Sigmoid colon (tissue), 7 donors: ENCODE data around the gene NOTCH1. TPM values are rescaled to one million over a fixed set of nuclear protein-coding genes. Genes with fewer than 3 reads are reported as not detected.

ENCODE experiments used
- DNase-seq: peaks from one replicate; pipeline ENCODE4 v3.0.0-alpha.2; 2019
- H3K27ac ChIP-seq, 4 donors: fragments of 200-600 bp; sonication (generic); one replicate each; pipeline ENCODE4 v1.5.1; 2016 to 2019; ENCODE audit warnings: mild to moderate bottlenecking in 1 of 4
- H3K27me3 ChIP-seq, 3 donors: fragments of 200-600 bp; sonication (generic); one replicate each; pipeline ENCODE4 v1.5.1; 2019; ENCODE audit warnings: mild to moderate bottlenecking in 1 of 3
- H3K36me3 ChIP-seq, 4 donors: fragments of 200-600 bp; sonication (generic); one replicate each; pipeline ENCODE4 v1.5.1; 2016 to 2019
- H3K4me1 ChIP-seq, 4 donors: fragments of 200-600 bp; sonication (generic); one replicate each; pipeline ENCODE4 v1.5.1; 2017 to 2019
- H3K4me3 ChIP-seq, 4 donors: fragments of 200-600 bp; sonication (generic); one replicate each; pipeline ENCODE4 v1.5.1; 2017 to 2019; ENCODE audit warnings: mild to moderate bottlenecking in 2 of 4, moderate library complexity in 1 of 4
- H3K9me3 ChIP-seq, 4 donors: fragments of 200-600 bp in 3 of 4; sonication (generic) in 3 of 4; one replicate each; pipeline versions ENCODE4 v1.5.1 to v1.6.1; 2013 to 2019
- EP300 ChIP-seq, 4 donors: sonication (generic); formaldehyde crosslinking; IDR thresholded peaks; one replicate each; pipeline ENCODE4 v1.6.1; 2017; ENCODE audit warnings: antibody characterized with exemption in 4 of 4
- POLR2A ChIP-seq, 2 donors: fragments of 450-650 bp; IDR thresholded peaks; one replicate each; pipeline ENCODE4 v1.6.1; 2016; ENCODE audit warnings: antibody characterized with exemption in 2 of 2, mild to moderate bottlenecking in 2 of 2, moderate library complexity in 2 of 2
- POLR2AphosphoS5 ChIP-seq, 4 donors: sonication (generic); formaldehyde crosslinking; IDR thresholded peaks; one replicate each; pipeline ENCODE4 v1.6.1; 2017; ENCODE audit warnings: antibody characterized with exemption in 4 of 4
- WGBS, 2 donors: extraction: QIAGEN DNeasy Blood & Tissue Kit; methylation state at CpG; one replicate each; pipeline ENCODE4 v1.1.7; 2013; 5-methylcytosine and 5-hydroxymethylcytosine counted together
- intact Hi-C: fragments of 100-400 bp; cut with DNase I; formaldehyde crosslinking; loops from one replicate; pipeline ENCODE4 v1.15.1; 2023
- polyA plus RNA-seq, 3 donors: library from polyadenylated mRNA; stranded (reverse); fragments of 200-250 nt; gene quantifications; one replicate each; pipeline ENCODE4 v1.2.3, GENCODE V29; 2013
- total RNA-seq, 4 donors: library from RNA; depleted of rRNA; stranded (reverse); fragments of >200 nt; gene quantifications; one replicate each; pipeline ENCODE4 v1.1.0, GENCODE V29; 2016
- TF ChIP-seq, protein P1 (sequence below), 4 experiments: fragments of 450-650 bp in 3 of 4; fragments of 200-600 bp in 1 of 4; IDR thresholded peaks; one replicate each; pipeline ENCODE4 v1.5.1; 2016 to 2019; ENCODE audit warnings: antibody characterized with exemption in 4 of 4, mild to moderate bottlenecking in 3 of 4, moderate library complexity in 2 of 4
- donor health status: healthy with polysubstance abuse.
- donor health status: Bipolar disorder and iron deficiency.
- donor health status: healthy.

NOTCH1 gene
- total and polyA plus RNA-seq, 7 donors, result 1.8 to 36.0 (median 30.7) TPM

DNA sequence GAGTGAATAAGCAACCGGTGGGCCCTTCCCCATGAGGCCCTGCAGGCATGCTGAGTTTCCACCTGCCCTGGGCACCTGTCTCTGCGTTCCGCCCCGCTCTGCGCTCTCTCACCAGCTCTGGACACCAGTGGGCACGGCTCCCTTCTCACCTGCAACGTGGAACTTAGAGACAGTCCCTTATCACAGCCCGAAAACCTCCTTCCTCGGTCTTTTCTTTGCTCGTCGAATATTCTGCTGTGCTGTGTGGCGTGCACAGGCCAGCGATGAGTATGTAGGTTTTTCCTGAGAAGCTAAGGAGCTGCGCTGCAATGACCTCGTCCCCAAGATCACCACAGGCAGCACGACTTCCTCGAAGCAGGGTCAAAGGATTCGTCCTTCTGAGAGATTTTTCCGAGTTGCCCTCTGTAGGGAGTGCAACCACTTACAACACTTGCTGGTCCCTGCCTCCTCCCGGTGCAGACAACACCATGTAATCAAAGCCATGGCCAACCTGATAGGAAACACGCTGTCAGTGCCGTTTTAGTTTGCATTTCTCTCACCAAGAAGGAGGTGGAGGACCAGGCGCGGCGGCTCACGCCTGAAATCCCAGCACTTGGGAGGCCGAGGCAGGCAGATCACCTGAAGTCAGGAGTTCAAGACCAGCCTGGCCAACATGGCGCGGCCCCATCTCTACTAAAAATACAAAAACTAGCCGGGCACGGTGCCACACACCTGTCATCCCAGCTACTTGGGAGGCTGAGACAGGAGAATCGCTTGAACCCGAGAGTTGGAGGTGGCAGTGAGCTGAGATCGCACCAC is 27.2 kb upstream of the NOTCH1 start:
- intact Hi-C loops, result no loop called here
- Histone ChIP-seq H3K27ac (no peak overlapping the region), H3K4me3 (no peak overlapping the region), H3K4me1 (peaks cover 0 to 57% (median 43%) of the 10 kb centered on the region in 4 donors), H3K36me3 (no peaks in the 10 kb centered on the region), H3K27me3 (no peaks in the 10 kb centered on the region), H3K9me3 (no peaks in the 10 kb centered on the region)
- 89 to 92% methylated on average over 34 of the region's 34 CpGs for WGBS, 2 donors
- no peak for DNase-seq
- TF ChIP-seq EP300 (IDR thresholded peaks at IDR 0.05) (no peak), POLR2AphosphoS5 (IDR thresholded peaks at IDR 0.05) (no peak), POLR2A (IDR thresholded peaks at IDR 0.05) (no peak)
- TF ChIP-seq, protein P1, sequence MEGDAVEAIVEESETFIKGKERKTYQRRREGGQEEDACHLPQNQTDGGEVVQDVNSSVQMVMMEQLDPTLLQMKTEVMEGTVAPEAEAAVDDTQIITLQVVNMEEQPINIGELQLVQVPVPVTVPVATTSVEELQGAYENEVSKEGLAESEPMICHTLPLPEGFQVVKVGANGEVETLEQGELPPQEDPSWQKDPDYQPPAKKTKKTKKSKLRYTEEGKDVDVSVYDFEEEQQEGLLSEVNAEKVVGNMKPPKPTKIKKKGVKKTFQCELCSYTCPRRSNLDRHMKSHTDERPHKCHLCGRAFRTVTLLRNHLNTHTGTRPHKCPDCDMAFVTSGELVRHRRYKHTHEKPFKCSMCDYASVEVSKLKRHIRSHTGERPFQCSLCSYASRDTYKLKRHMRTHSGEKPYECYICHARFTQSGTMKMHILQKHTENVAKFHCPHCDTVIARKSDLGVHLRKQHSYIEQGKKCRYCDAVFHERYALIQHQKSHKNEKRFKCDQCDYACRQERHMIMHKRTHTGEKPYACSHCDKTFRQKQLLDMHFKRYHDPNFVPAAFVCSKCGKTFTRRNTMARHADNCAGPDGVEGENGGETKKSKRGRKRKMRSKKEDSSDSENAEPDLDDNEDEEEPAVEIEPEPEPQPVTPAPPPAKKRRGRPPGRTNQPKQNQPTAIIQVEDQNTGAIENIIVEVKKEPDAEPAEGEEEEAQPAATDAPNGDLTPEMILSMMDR (IDR thresholded peaks at IDR 0.05), result no peak

DNA sequence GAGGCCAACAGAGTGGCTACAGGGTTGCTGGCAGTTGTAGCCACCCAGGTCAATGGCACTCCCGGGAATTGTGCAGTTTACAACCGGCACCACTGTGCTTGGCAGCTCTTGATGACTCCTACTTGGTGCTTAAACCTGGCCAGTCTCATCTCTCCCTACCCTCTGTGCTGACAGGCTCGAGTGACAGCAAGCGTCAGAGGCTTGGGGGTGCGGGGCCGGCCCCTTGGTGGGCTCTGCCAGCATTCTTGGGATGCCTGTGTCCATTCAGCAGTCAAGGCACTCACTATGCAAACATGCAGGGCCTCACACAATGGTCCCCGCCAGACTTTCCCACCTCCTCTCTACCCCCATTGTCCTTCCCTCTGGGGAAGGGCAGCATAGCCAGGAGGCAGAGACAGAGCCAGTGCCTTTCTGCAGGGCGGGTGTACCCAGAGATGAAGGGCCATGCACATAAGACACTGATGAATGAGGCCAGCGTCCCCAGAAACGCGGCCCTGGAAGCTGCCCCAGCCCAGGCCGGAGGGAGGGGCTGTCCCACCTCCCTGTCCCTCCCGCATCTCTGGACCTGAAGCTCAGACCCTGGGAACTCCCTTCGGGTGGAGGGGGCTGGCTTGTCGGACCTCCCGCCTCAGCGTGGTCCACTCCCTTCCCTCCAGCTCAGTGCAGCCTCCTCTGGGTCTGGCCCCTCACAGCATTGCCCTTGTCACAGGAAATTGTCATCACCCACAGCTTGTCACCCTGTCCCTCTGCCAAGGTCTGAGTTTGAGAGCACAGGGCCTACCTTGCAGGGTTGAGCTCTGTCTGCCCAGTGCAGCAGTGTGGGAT is 26.4 kb upstream of the NOTCH1 start:
- no peaks in the 10 kb centered on the region for H3K36me3 ChIP-seq
- intact Hi-C loops, result no loop called here
- H3K4me3 ChIP-seq, result no peak overlapping the region
- peaks cover 0 to 65% (median 51%) of the 10 kb centered on the region in 4 donors for H3K4me1 ChIP-seq
- WGBS, 2 donors, result 80 to 84% methylated on average over 17 of the region's 17 CpGs
- no peaks in the 10 kb centered on the region for H3K27me3 ChIP-seq
- no peaks in the 10 kb centered on the region for H3K9me3 ChIP-seq
- DNase-seq, result no peak
- no peak for TF ChIP-seq POLR2AphosphoS5 (IDR thresholded peaks at IDR 0.05)
- TF ChIP-seq EP300 (IDR thresholded peaks at IDR 0.05), result no peak
- TF ChIP-seq, protein P1 (IDR thresholded peaks at IDR 0.05), result no peak
- peak overlapping the region; percentile 14 to 52 (median 40) for H3K27ac ChIP-seq

DNA sequence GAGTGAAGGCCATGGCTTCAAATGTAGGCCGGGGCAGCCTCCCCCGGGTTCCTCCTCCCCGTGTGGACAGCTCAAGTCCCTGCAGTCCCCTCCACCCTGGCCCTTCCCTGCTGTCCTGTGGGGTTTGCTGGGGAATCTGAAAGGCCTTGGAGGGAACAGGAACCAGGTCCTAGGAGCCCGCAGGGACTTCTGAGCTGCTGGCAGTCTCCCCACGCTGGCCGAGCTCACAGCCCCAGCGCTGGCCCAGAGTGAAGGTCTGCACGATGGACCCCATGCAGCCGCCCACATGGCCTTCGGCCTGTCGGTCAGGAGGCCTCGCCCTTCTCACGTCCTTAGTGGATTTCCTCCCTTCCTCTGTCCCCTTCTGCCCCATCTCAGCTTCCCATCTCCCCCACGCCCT is 25.7 kb upstream of the NOTCH1 start:
- no peaks in the 10 kb centered on the region for H3K27me3 ChIP-seq
- no peaks in the 10 kb centered on the region for H3K36me3 ChIP-seq
- intact Hi-C loops, result no loop called here
- peaks cover 0 to 71% (median 56%) of the 10 kb centered on the region in 4 donors for H3K4me1 ChIP-seq
- WGBS, 2 donors, result 82 to 87% methylated on average over 14 of the region's 14 CpGs
- H3K4me3 ChIP-seq, result no peak overlapping the region
- H3K9me3 ChIP-seq, result no peaks in the 10 kb centered on the region
- DNase-seq, result no peak
- peak overlapping the region; percentile 14 to 52 (median 40) for H3K27ac ChIP-seq
- no peak for TF ChIP-seq EP300 (IDR thresholded peaks at IDR 0.05)
- TF ChIP-seq, protein P1 (IDR thresholded peaks at IDR 0.05), result no peak
- TF ChIP-seq POLR2A (IDR thresholded peaks at IDR 0.05), result no peak
- no peak for TF ChIP-seq POLR2AphosphoS5 (IDR thresholded peaks at IDR 0.05)

DNA sequence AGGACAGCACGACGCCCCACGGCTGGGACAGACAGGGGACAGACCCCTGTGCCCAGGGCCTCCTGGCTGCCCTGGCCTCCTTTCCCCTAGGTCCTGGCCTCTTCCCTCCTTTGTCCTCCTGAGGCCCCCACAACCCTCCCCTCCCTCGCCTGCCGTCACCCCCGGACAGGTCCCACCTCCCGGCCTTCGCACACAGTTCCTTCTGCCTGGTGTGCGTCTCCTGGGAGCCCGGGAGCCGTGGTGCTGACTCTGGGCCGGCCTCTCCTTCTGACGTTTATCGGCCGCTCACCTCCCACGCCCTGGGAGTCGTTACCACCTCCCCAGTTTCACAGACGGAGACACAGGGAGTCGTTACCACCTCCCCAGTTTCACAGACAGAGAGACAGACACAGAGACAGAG is 25.1 kb upstream of the NOTCH1 start:
- no peak overlapping the region for H3K4me3 ChIP-seq
- WGBS, 2 donors, result 92% methylated on average over 19 of the region's 19 CpGs
- no peak for TF ChIP-seq POLR2AphosphoS5 (IDR thresholded peaks at IDR 0.05)
- no peak for TF ChIP-seq EP300 (IDR thresholded peaks at IDR 0.05)
- TF ChIP-seq POLR2A (IDR thresholded peaks at IDR 0.05), result no peak
- TF ChIP-seq, protein P1 (IDR thresholded peaks at IDR 0.05), result no peak
- no peaks in the 10 kb centered on the region for H3K9me3 ChIP-seq
- DNase-seq, result no peak
- peak overlapping the region; percentile 23 to 52 (median 40) for H3K27ac ChIP-seq
- H3K36me3 ChIP-seq, result no peaks in the 10 kb centered on the region
- intact Hi-C loops, result no loop called here
- H3K27me3 ChIP-seq, result no peaks in the 10 kb centered on the region
- peaks cover 0 to 71% (median 56%) of the 10 kb centered on the region in 4 donors for H3K4me1 ChIP-seq
